ENCODE results near the gene PRKCH. TPM values are rescaled to one million over a fixed set of nuclear protein-coding genes. Genes with fewer than 3 reads are reported as not detected.

PRKCH gene
- polyA plus RNA-seq, 3 donors = 3.6 to 6.2 (median 5.4) TPM

DNA sequence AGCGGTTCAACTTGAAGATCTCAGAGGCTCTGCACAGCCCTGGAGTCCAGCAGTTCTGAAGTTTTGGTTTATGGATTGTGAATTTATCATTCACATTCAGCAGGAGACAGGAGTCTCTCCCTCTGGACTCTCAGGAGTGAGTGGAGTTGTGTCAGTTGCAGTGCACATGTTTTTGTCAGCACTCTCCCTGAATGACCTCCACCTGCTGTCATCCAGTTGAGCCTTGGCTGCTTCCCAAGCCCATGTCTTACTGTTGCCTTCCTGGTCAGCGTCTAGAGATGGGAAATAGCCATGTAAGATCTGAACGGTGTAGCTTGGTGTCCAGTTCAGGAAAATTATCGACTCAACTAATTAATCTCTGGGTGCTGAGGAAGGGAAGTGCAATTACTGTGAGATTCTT, 133.2 kb downstream of the PRKCH start:
- peaks cover 3% of the 10 kb centered on the region for H3K4me1 Mint-ChIP-seq

DNA sequence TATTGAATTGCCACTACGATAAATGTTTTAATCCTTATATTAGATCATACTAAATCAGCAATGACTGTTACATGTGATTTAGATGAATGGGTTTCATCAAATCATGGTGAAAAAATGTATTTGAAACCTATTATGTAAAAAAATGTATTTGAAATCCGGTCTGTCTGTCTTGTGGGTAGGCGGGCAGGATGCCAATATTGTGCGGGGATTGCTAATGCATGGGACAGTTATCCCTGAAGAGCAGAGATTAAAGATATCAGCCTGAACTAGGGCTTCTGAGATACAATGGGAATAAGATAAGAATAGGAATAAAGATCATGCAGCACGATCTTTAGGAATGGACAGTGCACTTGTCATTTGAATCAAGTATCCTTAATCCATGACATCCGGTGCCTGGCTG, 134.0 kb downstream of the PRKCH start:
- DNase-seq = no peak
- peaks cover 68 to 70% of the 10 kb centered on the region in 2 donors for H3K36me3 Mint-ChIP-seq
- TF ChIP-seq, protein P1, sequence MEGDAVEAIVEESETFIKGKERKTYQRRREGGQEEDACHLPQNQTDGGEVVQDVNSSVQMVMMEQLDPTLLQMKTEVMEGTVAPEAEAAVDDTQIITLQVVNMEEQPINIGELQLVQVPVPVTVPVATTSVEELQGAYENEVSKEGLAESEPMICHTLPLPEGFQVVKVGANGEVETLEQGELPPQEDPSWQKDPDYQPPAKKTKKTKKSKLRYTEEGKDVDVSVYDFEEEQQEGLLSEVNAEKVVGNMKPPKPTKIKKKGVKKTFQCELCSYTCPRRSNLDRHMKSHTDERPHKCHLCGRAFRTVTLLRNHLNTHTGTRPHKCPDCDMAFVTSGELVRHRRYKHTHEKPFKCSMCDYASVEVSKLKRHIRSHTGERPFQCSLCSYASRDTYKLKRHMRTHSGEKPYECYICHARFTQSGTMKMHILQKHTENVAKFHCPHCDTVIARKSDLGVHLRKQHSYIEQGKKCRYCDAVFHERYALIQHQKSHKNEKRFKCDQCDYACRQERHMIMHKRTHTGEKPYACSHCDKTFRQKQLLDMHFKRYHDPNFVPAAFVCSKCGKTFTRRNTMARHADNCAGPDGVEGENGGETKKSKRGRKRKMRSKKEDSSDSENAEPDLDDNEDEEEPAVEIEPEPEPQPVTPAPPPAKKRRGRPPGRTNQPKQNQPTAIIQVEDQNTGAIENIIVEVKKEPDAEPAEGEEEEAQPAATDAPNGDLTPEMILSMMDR (IDR thresholded peaks at IDR 0.05) = no peak
- Histone ChIP-seq H3K9ac (ENCODE audit: insufficient read depth, low read length, poor library complexity, severe bottlenecking) (no peak overlapping the region), H3K4me2 (replicated peaks; ENCODE audit: extremely low read depth, low read length, poor library complexity, severe bottlenecking) (no peak overlapping the region), H2AFZ (ENCODE audit: insufficient read depth, low read depth, low read length, poor library complexity, severe bottlenecking) (no peak overlapping the region), H3K27me3 (ENCODE audit: control insufficient read depth in 2 of 2, insufficient read depth in 2 of 2, low read length in 2 of 2) (no peaks in the 10 kb centered on the region), H3K4me1 (ENCODE audit: control insufficient read depth in 1 of 2, insufficient read depth in 2 of 2, low read length in 2 of 2) (no peaks in the 10 kb centered on the region), H3K9me3 (replicated peaks in 1 of 2; ENCODE audit: control insufficient read depth in 1 of 2, insufficient read depth in 1 of 2, low read length in 2 of 2) (no peaks in the 10 kb centered on the region), H3K79me2 (ENCODE audit: insufficient read depth, low read length) (no peaks in the 10 kb centered on the region), H3K36me3 (replicated peaks in 1 of 2; ENCODE audit: control insufficient read depth in 1 of 2, insufficient read depth in 2 of 2, low read length in 2 of 2) (peaks cover 31 to 80% of the 10 kb centered on the region in 2 donors), H3K27ac (ENCODE audit: low read depth in 1 of 2, low read length in 2 of 2) (no peak overlapping the region), H4K20me1 (ENCODE audit: insufficient read depth, low read length) (no peaks in the 10 kb centered on the region), H3K4me3 (replicated peaks in 1 of 3; ENCODE audit: low read depth in 2 of 3, low read length in 3 of 3) (no peak overlapping the region)
- H3K4me1 Mint-ChIP-seq = peaks cover 3% of the 10 kb centered on the region
- H3K9me3 Mint-ChIP-seq = peaks cover 0 to 2% (median 0%) of the 10 kb centered on the region in 7 donors
- WGBS (ENCODE audit: insufficient coverage) = 86% methylated on average over 5 of the region's 6 CpGs
- no peak overlapping the region for H3K27ac Mint-ChIP-seq
- intact Hi-C loops (cut with micrococcal nuclease) = no loop called here
- no peak overlapping the region for H3K4me3 Mint-ChIP-seq
- no peaks in the 10 kb centered on the region for H3K27me3 Mint-ChIP-seq (ENCODE audit: low read depth in 3 of 3)

More for the DNA sequence above, 133.2 kb downstream of the PRKCH start:
- H3K36me3 ChIP-seq (replicated peaks in 1 of 2; ENCODE audit: control insufficient read depth in 1 of 2, insufficient read depth in 2 of 2, low read length in 2 of 2) = peaks cover 31 to 80% of the 10 kb centered on the region in 2 donors
- no peaks in the 10 kb centered on the region for H3K79me2 ChIP-seq (ENCODE audit: insufficient read depth, low read length)
- no peak overlapping the region for H3K4me3 Mint-ChIP-seq
- H3K27me3 ChIP-seq (ENCODE audit: control insufficient read depth in 2 of 2, insufficient read depth in 2 of 2, low read length in 2 of 2) = no peaks in the 10 kb centered on the region
- no peaks in the 10 kb centered on the region for H3K9me3 Mint-ChIP-seq
- H3K4me3 ChIP-seq (replicated peaks in 1 of 3; ENCODE audit: low read depth in 2 of 3, low read length in 3 of 3) = no peak overlapping the region
- intact Hi-C loops (cut with micrococcal nuclease) = no loop called here
- peaks cover 66 to 67% of the 10 kb centered on the region in 2 donors for H3K36me3 Mint-ChIP-seq
- H3K27me3 Mint-ChIP-seq (ENCODE audit: low read depth in 3 of 3) = no peaks in the 10 kb centered on the region
- H3K9ac ChIP-seq (ENCODE audit: insufficient read depth, low read length, poor library complexity, severe bottlenecking) = no peak overlapping the region
- H3K4me2 ChIP-seq (replicated peaks; ENCODE audit: extremely low read depth, low read length, poor library complexity, severe bottlenecking) = no peak overlapping the region
- no peak for DNase-seq
- no peaks in the 10 kb centered on the region for H3K4me1 ChIP-seq (ENCODE audit: control insufficient read depth in 1 of 2, insufficient read depth in 2 of 2, low read length in 2 of 2)
- no peaks in the 10 kb centered on the region for H4K20me1 ChIP-seq (ENCODE audit: insufficient read depth, low read length)
- H3K27ac ChIP-seq (ENCODE audit: low read depth in 1 of 2, low read length in 2 of 2) = no peak overlapping the region
- H3K27ac Mint-ChIP-seq = no peak overlapping the region
- H3K9me3 ChIP-seq (replicated peaks in 1 of 2; ENCODE audit: control insufficient read depth in 1 of 2, insufficient read depth in 1 of 2, low read length in 2 of 2) = no peaks in the 10 kb centered on the region
- 90% methylated on average over 2 of the region's 4 CpGs for WGBS (ENCODE audit: insufficient coverage)
- H2AFZ ChIP-seq (ENCODE audit: insufficient read depth, low read depth, low read length, poor library complexity, severe bottlenecking) = no peak overlapping the region
- TF ChIP-seq, protein P1 (IDR thresholded peaks at IDR 0.05) = no peak

Measured in CD14-positive monocyte (primary cell).